Cerebellar cortex (tissue), 1 donor: ENCODE data around the gene OR7G3.

Experiments used
- DNase-seq: peaks from one replicate; pipeline ENCODE4 v3.0.0-alpha.2; 2015; ENCODE audit warnings: low spot score

OR7G3 gene

GRCh38 chr19:9107375-9107774 is 19.4 kb downstream of the OR7G3 start, which contains the start of gene OR7G2:
OR7G2 (minus strand) TSS chr19:9107475; CDS start chr19:9103243, 4,232 bp downstream.
- DNase-seq = no peak

- no peak for DNase-seq
Observed at GRCh38 chr19:9086761-9087160, 40.0 kb downstream of the OR7G3 start, which contains the start of gene OR1M1. OR1M1 (plus strand) TSS chr19:9087061; CDS start chr19:9093245, 6,184 bp downstream.

GRCh38 chr19:9078651-9079050 is 48.1 kb downstream of the OR7G3 start:
- no peak for DNase-seq

DNA sequence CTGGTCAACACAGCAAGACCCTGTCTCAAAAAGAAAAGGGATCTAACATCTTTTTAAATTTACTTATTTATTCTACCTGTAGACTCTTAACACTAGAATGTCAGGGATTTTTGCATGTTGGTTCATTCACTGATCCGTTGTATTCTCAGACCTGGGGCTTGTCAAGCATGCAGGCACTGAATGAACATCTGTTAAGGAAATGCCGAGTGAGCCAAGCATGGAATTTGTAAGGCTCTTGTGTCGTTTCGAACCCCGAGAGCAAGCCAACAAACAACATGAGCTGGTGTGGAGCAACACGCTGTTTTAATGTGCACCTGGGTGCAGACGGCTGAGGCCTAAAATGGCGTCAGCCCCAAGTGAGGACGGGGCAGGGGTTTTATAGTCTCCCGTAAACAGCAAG is 49.8 kb downstream of the OR7G3 start:
- no peak for DNase-seq
